DMS 273 treated with DMSO at 0.1 percent for 48 hours (cell line): ENCODE results near the gene ERAP2.
A peak's percentile ranks its signal among the peaks of the same experiment; 100 is the strongest.
"Not testable (repeated sequence)": the region's sequence is repeated elsewhere in the genome, so short reads cannot be mapped to it uniquely, and the experiment has no call there.

Source experiments
- DNase-seq: peaks from one replicate; lab custom pipeline; 2025; lab: John Stamatoyannopoulos, UW

The ERAP2 gene

DNA sequence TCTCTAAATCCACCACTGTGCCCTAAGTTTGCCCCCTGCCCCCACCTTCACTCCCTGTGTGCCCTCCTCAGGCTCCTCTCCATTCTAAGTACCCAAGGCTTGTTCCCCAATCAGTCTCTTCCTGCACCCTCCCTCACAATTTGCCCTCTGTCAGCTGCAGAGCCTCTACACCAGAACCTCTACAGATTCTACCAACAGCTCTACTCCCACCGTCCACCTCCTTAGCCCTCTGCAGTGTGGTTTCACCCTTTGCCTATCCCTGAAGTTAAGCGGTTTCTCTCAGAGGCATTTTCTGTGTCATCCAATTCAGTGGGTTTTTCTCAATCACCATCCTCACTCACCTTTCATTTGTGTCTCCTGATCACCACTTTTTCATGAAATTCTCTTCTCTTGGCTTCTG lies 13.2 kb upstream of the ERAP2 start:
- no peak for DNase-seq

DNA sequence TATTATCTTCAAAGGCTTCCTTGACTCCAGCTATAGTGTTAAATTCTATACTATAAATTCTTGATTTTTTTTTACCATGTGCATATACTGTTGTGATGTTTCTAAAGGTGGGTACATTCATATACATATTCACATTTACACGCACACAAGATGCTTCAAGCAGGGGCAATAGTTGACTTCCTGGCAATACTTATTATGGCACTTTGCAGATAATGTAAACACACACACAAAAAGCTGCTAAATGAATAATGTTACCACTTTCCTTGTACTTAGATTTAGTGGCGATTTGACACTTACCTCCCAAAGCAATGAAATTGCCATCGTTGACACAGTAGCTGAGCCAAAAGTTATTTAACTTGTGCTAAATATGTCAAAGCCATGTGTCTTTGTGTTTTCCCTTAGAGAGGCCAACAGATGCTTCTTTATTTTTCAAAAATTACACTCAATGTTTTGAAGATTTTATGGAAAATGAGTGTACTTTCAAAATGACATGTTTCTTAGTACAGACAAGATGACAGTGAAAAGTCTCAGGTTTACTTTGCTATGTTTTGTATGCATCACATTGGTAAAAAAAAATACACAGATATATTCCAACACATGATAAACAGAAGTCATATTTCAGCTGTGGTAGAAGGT lies 12.2 kb upstream of the ERAP2 start:
- no peak for DNase-seq

DNA sequence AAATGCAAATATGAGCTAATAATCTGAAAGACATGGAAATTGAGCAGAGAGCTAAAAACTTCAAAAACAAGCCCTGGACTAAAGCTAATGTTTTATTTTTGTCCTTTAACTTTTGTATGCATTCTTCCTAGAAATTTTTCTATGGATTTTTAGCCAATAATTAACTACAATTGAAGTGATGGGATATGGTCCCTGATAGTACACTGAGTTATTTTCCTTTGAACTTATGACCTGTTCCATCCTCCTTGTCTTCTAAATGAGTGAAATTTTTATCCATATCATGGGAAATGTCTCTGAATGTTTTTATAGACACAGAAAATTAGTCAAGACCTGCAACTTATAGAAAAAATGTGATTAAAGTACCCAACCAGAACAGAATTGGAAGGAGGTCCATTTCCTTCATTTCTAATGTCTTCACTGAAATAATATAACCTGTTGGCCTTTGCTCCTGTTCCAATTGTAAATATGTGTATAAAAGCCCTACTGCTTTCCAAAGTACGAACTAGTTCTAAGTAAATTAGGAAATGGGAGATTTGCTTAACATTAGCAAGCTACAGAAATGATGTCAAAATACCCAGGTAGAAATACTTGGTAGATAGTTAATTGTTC lies 11.3 kb upstream of the ERAP2 start:
- no peak for DNase-seq

DNA sequence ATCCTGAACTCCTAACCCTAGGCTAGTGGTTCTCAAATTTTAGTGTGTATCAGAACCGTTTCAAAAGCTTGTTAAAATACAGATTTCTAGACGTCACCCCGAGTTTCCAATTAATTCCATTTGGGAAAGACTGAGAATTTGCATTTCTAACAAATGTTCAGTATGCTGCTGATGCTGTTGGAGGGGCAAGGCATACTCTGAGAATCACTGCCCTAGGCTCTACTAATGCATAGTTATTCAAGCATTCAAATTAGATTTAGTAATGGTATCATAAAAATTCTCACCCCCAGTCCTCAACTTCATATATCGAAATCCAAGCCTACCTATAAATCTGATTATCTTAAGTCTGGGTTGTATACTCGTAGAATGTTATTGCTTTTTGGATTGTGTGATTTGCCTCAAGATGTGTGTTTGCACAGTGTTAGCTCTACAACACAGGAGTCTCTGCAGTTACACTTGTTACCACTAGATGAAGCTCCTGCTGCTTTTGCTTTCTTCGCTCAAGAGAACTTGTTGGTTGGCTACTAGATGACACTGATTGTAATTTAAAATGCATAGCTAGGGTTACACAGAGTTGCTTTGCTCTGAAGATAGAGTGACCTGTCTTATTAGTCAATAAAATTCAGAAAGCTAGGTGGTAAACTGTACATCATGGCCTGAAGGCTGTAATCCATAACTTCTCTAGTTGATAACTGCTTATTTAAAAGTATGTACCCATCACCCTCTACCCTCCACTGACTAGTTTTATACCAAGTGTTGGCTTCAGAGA lies 7.5 kb upstream of the ERAP2 start:
- DNase-seq: peak; percentile 32

DNA sequence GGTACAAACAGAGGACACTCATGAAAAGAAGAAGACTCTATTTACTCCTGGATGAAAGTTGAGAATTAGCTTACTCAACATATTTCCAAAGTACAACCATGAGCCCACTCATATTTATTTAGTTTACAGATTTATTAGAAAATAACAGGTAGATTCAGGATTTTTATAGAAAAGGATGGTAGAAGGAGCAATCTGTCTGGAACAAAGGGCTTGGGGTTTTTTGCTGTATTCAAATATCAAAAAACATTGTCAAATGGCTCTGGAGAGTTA lies 7.0 kb upstream of the ERAP2 start:
- no peak for DNase-seq

DNA sequence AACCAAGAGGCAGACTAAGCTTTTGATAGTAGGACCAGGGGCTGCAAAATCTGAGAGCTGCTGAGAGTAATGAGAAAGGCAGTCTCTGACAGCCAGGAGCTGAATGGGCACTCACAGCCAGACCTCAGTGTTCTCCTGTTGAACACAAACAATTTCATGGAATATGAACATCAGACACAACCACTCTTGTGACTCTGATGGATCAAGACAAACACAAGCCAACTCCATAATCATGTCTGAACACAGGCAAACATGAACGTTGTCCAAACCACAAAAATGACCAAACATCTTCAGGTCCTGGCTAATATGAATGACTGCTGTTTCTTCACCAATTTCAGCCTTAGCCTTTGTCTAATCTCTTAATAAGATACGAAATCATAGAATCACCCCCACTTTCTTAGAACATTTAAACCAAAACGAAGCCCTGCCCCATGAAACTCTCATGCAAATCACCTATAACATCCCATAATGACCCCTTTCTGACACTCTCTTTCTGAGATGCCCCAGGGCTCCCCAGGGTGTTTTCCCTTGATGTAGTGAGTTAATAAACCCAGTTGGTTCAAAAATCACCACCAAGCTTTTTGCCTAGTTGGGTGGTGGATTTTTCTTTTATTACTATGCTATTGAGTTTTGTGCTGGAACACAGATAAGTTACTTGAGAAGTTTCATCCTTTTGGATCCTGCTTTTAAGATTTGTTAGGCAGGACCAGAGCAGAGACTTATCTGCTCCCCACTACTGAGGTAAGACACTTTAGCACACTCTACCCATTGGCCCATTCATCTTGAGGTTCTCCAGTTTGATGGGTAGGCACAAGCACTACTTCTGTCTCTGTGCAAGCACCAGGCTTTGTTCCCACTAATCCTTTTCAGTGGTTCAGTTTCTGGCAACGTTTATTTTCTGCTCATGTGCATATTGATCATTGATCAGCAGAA lies 5.9 kb upstream of the ERAP2 start:
- DNase-seq: no peak

DNA sequence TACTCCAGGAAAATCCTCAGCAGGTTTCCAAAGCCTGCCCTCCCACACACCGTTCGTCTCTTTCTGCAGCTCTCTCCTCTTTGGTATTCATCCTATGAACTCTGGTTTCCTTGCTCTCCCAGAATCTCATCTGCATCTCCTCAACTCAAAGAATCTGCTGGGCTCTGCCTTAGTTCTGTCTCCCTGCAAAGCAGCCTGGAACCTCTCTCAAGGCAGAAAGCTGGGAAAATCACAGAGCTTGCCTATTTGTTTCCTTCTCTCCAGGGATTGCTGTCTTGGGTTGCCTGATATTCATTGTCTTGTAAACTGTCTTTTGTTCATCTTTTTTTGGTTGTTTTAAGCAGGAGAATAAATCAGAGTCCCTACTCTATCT lies 5.3 kb upstream of the ERAP2 start:
- DNase-seq: no peak

DNA sequence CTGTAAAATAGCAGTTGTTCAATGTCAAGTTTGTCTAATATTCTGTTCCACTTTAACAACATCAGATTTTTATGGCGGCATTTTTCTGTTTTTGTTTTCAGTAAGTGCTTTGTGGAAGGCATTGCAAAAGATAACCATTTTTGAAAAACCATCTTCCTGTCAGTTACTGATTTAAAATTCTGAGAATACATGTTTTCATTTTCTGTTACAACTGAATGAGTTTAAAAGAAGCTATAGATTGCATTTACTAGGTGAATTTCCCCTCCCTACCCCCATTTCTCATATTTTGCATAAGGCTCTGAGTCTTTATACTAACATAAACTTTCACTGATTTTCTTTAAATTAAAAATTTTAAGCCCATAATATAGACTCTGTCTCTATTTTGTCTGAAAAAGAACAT lies 4.6 kb upstream of the ERAP2 start:
- no peak for DNase-seq

DNA sequence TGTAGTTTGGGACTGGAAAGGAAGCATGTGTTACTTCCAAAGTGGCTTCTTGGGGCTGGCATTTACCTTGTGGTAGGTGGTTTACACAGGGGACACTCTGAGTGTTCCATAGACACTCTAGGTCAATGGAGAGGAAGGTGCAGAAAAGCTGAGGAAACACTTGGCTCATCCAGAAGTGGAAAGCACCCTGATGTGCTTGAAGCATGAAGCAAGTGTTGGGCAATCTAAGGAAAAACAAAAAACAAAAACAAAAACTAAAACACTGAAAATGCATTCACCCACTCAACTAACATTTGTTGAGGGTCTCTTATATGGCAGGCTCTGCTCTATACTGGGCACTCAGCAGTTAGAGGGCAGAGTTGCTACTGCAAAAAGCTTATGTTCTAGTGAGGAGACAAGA lies 2.9 kb upstream of the ERAP2 start:
- DNase-seq: no peak

DNA sequence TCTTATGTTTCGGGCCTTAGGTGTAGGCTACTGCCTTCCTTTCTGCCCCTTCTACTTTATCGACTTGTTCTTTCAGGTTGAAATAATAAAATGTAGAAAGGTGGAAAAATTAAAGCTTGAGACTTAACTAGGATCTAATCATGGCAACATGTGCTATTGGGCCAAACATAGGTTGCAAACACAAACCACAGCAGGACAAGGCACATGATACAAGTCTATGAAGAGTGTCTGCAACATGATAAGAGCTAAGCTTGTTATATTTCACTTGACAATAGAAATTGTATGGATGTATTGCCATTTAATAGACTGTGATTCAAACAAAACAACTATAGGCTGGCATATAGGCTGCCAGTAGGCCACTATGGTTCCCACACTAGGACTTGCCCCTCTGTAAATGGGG lies 1.7 kb upstream of the ERAP2 start:
- no peak for DNase-seq

DNA sequence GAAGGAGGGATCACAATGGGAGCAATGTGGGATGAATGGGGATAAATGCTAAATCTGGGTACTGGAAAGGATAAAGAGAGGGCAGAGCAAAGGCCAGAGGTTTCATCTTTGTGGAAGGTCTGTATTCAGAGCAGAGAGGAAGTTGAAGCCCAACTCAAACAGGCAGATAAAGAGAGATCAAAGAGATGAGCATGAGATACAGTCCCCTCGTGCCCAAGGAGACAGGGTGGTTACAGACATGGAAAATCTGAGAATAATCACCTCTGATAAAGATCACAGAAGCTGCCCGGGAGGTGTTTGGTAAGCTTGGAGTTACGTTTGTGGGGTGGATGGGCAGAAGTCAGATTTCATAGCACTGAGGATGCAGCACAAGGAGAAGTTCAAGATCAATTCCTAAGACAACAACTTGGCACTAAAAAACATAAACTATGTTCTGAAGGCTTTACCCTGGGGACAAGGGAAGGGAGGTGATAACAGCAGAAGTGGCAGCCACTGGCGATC lies 459 bp upstream of the ERAP2 start:
- no peak for DNase-seq

DNA sequence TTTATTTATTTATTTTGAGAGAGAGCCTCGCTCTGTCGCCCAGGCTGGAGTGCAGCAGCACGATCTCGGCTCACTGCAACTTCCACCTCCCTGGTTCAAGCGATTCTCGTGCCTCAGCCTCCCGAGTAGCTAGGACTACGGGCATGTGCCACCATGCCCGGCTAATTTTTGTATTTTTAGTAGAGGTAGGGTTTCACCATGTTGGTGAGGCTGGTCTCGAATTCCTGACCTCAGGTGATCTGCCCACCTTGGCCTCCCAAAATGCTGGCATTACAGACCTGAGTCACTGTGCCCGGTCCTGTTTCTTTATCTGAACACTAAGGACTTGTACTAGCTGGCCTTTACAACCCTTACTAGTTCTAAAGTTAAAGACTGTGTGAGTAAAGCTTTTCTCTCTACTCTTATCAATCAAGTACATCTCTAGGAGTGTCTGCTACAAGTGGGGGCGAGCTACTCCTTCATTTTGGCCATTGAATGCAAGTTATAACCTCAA lies 723 bp downstream of the ERAP2 start:
- DNase-seq: not testable (repeated sequence)

DNA sequence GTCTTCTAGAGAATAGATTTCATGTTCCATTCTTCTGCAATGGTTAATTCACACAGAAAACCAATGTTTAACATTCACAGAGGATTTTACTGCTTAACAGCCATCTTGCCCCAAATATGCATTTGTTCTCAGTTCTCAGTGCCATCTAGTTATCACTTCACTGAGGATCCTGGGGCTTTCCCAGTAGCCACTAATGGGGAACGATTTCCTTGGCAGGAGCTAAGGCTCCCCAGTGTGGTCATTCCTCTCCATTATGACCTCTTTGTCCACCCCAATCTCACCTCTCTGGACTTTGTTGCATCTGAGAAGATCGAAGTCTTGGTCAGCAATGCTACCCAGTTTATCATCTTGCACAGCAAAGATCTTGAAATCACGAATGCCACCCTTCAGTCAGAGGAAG lies 3.4 kb downstream of the ERAP2 start:
- no peak for DNase-seq

DNA sequence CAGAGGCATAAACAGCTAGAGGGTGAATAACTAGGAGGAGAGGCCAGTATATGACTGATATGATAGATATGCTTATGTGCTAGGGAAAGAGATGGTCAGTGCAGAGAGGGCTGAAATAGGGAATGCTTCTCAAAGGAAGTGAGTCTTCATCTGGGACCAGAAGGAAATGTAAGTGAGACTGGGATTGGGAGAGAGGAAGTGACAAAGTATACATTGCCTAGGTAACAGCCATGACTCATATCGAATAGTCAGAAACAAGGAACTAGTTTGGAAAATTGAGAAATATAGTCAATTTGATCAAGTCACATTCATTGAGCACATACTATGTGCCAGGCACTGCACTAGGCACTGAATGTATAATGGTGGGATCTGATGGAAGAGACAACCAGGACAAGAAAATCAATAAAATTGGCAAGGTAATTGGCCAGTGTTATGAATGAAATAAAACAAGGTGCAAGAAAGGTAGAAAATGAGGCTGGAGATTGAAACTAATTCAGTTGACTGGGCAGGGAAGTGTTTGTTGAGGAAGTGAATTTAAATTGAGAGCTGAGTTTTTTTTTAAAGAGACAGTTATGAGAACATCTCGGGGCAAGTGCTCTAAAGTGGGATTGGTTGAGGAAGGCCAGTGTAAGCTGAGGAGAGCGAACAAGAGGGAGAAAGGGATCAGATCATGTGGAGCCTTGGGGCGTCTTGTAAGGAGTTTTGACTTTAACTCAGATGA lies 4.3 kb downstream of the ERAP2 start:
- DNase-seq: no peak

DNA sequence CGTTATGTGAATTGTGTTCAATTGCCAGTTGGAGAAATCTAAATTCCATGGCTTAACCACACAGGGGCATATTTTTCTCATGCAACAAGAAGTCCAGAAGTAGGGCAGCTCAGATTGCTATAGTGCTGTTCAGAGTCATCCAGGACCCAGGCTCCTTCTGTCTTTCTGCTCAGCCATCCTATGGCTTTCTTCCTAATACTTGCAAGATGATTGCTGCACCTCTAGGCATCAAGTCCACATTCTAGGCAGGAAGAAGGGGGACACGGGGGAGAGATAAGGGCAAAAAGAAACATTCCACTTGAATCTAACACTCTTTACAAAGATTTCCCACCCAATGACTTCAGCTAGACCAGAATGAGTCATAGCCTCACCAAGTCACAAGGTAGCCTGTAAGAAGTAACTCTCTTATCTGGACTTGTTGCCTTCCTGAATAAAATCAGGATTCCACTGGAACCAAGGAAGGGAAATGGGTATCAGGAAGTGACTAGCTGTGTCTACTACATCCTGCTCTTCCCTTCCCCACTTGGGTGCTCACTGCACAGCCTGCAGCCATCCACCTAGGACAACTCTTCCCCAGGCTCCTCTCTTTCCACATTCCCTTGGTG lies 5.3 kb downstream of the ERAP2 start:
- DNase-seq: no peak

DNA sequence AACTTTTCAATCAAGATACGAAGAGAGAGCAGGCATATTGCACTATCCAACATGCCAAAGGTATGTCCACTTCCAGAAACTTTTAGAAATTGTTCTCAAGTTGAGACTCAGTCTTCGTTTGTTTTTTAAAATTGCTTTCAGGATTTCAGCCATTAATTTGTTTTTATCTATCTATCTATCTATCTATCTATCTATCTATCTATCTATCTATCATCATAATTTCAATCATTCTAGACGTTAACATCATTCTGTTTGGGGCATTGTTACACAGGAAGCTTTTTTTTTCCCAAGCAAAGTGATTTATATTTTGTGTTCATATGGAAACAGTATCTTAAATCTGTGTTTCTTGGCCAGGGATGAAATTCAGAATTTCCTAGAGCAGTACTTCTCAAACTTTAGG lies 7.6 kb downstream of the ERAP2 start:
- DNase-seq: no peak

DNA sequence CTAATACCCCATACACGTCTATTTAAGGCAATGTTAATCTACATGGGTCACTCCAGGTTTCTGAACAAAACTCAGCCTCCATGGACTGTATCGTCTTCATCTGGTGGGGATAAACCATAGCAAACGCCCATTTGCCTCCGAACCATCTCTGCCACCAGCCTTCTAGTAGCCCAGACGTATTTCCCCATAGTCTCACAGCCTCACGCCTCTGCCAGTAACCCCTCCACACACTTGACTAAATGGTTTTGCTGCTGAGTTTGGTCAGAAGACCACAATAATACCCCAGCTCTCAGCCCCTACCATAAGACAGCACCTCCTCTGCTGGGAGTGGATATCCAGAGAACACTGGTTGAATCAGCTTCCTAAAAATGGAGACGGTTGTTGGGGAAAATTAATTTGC lies 8.7 kb downstream of the ERAP2 start:
- no peak for DNase-seq

DNA sequence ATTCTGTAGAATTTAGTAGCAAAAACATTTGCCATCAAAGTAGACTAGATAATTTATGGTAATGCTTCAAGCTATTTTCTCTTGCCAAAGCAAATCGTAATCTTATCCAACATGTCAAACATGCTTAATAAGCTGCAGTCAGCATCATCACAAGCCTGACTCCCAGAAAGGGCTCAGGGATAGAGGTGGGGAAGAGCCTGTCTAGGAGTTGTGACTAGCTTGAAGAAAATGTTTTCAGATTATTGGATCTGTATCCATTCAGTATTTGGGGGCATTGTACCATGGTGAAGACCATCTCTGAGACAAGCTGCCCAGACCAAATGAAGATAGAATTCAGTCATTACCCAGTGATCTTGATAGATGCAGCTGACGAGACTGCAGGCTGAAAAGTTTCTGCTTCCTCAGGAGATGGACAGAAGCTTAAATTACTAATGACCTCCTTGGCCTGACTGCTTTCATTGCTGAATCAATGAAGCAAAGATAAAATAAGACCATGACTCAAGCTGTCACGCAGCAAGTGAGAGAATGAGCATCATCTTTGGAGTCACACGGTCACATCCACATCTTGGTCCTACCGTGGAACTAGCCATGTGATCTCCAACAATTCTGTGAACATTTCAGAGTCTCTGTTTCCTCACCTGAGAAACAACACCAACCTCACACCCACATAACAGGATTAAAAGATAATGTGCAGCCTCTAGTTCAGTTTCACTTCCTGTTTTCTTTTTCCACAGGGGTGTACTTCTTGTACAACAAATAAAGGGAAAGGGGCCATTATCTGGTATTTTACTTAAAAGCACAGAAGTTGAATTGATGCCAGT lies 9.4 kb downstream of the ERAP2 start:
- DNase-seq: no peak

DNA sequence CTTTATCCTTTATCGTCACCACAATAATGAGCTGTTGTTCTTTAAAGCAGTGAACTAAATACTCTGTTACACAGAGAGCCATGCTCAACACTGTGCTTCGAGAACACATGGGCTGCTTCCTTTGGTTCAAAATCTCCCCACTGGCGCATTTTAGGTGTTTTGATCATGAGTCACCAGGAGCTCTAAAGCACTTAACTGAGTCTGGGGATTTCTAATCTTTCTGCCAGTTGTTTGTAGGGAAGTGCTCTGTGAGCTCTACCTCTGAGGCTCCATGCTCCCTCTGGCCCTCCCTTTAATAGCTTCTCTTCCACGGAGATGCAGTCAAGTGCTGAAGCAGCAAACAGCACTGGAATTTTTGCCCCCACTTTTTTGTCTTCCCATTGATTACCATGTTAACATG lies 17.0 kb downstream of the ERAP2 start:
- DNase-seq: no peak

DNA sequence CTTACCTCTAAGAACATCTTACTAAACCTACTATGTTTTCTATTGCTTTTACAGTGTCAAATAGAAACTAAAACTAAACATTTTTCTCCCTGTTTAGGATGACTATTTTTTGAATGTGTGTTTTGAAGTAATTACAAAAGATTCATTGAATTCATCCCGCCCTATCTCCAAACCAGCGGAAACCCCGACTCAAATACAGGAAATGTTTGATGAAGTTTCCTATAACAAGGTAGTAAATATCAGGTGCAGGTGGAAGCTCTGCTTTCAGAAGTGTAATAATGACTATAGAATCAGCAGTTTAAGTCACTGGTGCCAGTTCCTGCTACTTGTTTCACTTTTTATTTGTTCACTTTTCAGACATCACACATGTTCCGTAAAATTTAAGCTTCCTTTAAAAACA lies 20.0 kb downstream of the ERAP2 start:
- no peak for DNase-seq
